H1 (cell line): ENCODE measurements around the gene PRR16. TPM values are rescaled to one million over a fixed set of nuclear protein-coding genes. Genes with fewer than 3 reads are reported as not detected.
A peak's percentile ranks its signal among the peaks of the same experiment; 100 is the strongest.

Experiments used
- CTCF ChIA-PET: fragments of 300-600 bp; sonication (Branson Sonifier 250); formaldehyde crosslinking; loops from one replicate; lab custom pipeline; 2021; ENCODE audit not compliant: partially characterized antibody; lab: Charles Lee
- POLR2A ChIA-PET: fragments of 300-600 bp; sonication (Branson Sonifier 250); formaldehyde crosslinking; loops from one replicate; lab custom pipeline; 2021; ENCODE audit warnings: inconsistent platforms; ENCODE audit not compliant: partially characterized antibody; lab: Charles Lee
- DNase-seq, 2 experiments: peaks; one replicate each; pipeline versions ENCODE4 v3.0.0 to v3.0.0-alpha.2; 2010 to 2022; ENCODE audit warnings: low spot score in 2 of 2, low read depth in 1 of 2, mixed read lengths in 1 of 2
- FAIRE-seq: peaks from 2 replicates; lab custom pipeline; 2011; peaks lifted over from hg19 to GRCh38; lab: Jason Lieb, UNC
- H2AFZ ChIP-seq: 2 replicates; pipeline ENCODE4 v1.8.1; 2012; ENCODE audit warnings: low read length, inconsistent platforms
- H2AK5ac ChIP-seq: 2 replicates; pipeline ENCODE4 v1.6.1; 2013; ENCODE audit warnings: low read depth, low read length
- H2BK120ac ChIP-seq: replicated peaks from 2 replicates; pipeline ENCODE3; 2013; ENCODE audit warnings: low read depth, low read length, inconsistent platforms
- H2BK12ac ChIP-seq: 2 replicates; pipeline ENCODE4 v1.6.1; 2013; ENCODE audit warnings: low read depth, low read length
- H2BK15ac ChIP-seq: 2 replicates; pipeline ENCODE4 v1.6.1; 2013; ENCODE audit warnings: low read length
- H2BK20ac ChIP-seq: 2 replicates; pipeline ENCODE4 v1.6.1; 2013; ENCODE audit warnings: low read length
- H2BK5ac ChIP-seq: 2 replicates; pipeline ENCODE4 v1.6.1; 2013; ENCODE audit warnings: low read depth, low read length
- H3K14ac ChIP-seq: 2 replicates; pipeline ENCODE4 v1.6.1; 2013; ENCODE audit warnings: inconsistent platforms; ENCODE audit not compliant: insufficient read length
- H3K18ac ChIP-seq: 2 replicates; pipeline ENCODE4 v1.6.1; 2013; ENCODE audit warnings: low read length; ENCODE audit errors: extremely low read depth
- H3K23ac ChIP-seq: 2 replicates; pipeline ENCODE4 v1.6.1; 2013; ENCODE audit warnings: inconsistent platforms; ENCODE audit not compliant: insufficient read length
- H3K23me2 ChIP-seq: 2 replicates; pipeline ENCODE4 v1.6.1; 2013; ENCODE audit warnings: low read depth, low read length
- H3K27ac ChIP-seq: 2 replicates; pipeline ENCODE4 v1.6.1; 2011; ENCODE audit warnings: low read depth, low read length, inconsistent platforms
- H3K27me3 ChIP-seq, 4 experiments: replicated peaks in 1 of 4; 1 replicate in 1 of 4; 2 replicates in 3 of 4; pipeline versions ENCODE4 v1.6.1 to v1.8.1; 2011 to 2013; ENCODE audit warnings: low read length in 3 of 4, mild to moderate bottlenecking in 3 of 4, inconsistent platforms in 2 of 4, mixed read lengths in 2 of 4, moderate library complexity in 1 of 4; ENCODE audit not compliant: control insufficient read depth in 3 of 4, insufficient read depth in 3 of 4; ENCODE audit errors: extremely low read depth in 1 of 4
- H3K36me3 ChIP-seq, 4 experiments: 2 replicates each; pipeline versions ENCODE4 v1.6.1 to v1.8.1; 2011 to 2013; ENCODE audit warnings: mild to moderate bottlenecking in 4 of 4, low read length in 3 of 4, moderate library complexity in 2 of 4, control low read depth in 1 of 4, inconsistent platforms in 1 of 4; ENCODE audit not compliant: insufficient read depth in 4 of 4, control insufficient read depth in 2 of 4
- H3K4ac ChIP-seq: replicated peaks from 2 replicates; pipeline ENCODE3; 2013; ENCODE audit warnings: low read length, low read depth, mixed read lengths, inconsistent platforms; ENCODE audit not compliant: insufficient read length
- H3K4me1 ChIP-seq, 4 experiments: replicated peaks in 1 of 4; 1 replicate in 1 of 4; 2 replicates in 3 of 4; pipeline versions ENCODE4 v1.6.1 to v1.8.1; 2011 to 2013; ENCODE audit warnings: low read length in 3 of 4, inconsistent platforms in 2 of 4, mixed read lengths in 1 of 4; ENCODE audit not compliant: insufficient read depth in 4 of 4, control insufficient read depth in 3 of 4
- H3K4me2 ChIP-seq, 2 experiments: 2 replicates each; pipeline versions ENCODE4 v1.6.1 to v1.8.1; 2011 to 2013; ENCODE audit warnings: low read depth in 2 of 2, low read length in 2 of 2, control low read depth in 1 of 2, inconsistent platforms in 1 of 2, mild to moderate bottlenecking in 1 of 2; ENCODE audit not compliant: insufficient read depth in 1 of 2
- H3K4me3 ChIP-seq, 4 experiments: fragments of 200-600, 300-600 bp in 1 of 4; sonication (generic), shearing (Covaris generic), sonication (Bioruptor Twin) in 1 of 4; 2 replicates each; pipeline versions ENCODE4 v1.5.1 to v1.8.1; 2011 to 2016; ENCODE audit warnings: low read length in 4 of 4, low read depth in 3 of 4, control low read depth in 2 of 4, inconsistent platforms in 2 of 4, mild to moderate bottlenecking in 2 of 4, mixed read lengths in 1 of 4, moderate library complexity in 1 of 4; ENCODE audit not compliant: insufficient read depth in 2 of 4; ENCODE audit errors: extremely low read depth in 1 of 4
- H3K56ac ChIP-seq: replicated peaks from 2 replicates; pipeline ENCODE3; 2013; ENCODE audit warnings: low read depth, mild to moderate bottlenecking, mixed read lengths, low read length, inconsistent platforms; ENCODE audit not compliant: insufficient read length
- H3K79me1 ChIP-seq: 2 replicates; pipeline ENCODE4 v1.6.1; 2013; ENCODE audit warnings: low read depth, low read length, control low read depth
- H3K79me2 ChIP-seq, 2 experiments: 2 replicates each; pipeline versions ENCODE4 v1.6.1 to v1.8.1; 2012 to 2013; ENCODE audit warnings: low read length in 2 of 2, mild to moderate bottlenecking in 2 of 2, inconsistent platforms in 1 of 2; ENCODE audit not compliant: insufficient read depth in 2 of 2, control insufficient read depth in 1 of 2
- H3K9ac ChIP-seq, 4 experiments: replicated peaks in 1 of 4; 1 replicate in 1 of 4; 2 replicates in 3 of 4; pipeline versions ENCODE4 v1.6.1 to v1.8.1; 2011 to 2013; ENCODE audit warnings: low read depth in 3 of 4, low read length in 3 of 4, control low read depth in 2 of 4, mild to moderate bottlenecking in 2 of 4, moderate library complexity in 2 of 4, inconsistent platforms in 1 of 4; ENCODE audit errors: extremely low read depth in 1 of 4
- H3K9me3 ChIP-seq, 2 experiments: 2 replicates each; pipeline versions ENCODE4 v1.6.1 to v1.8.1; 2012 to 2013; ENCODE audit warnings: mild to moderate bottlenecking in 2 of 2, moderate library complexity in 2 of 2, control low read depth in 1 of 2, inconsistent platforms in 1 of 2, low read depth in 1 of 2, low read length in 1 of 2, mixed read lengths in 1 of 2; ENCODE audit not compliant: insufficient read depth in 2 of 2
- H4K20me1 ChIP-seq, 2 experiments: replicated peaks in 1 of 2; 2 replicates each; pipeline versions ENCODE3 to v1.8.1; 2011 to 2013; ENCODE audit warnings: inconsistent platforms in 2 of 2, low read length in 2 of 2, mild to moderate bottlenecking in 1 of 2; ENCODE audit not compliant: insufficient read depth in 2 of 2, control insufficient read depth in 1 of 2
- H4K5ac ChIP-seq: 2 replicates; pipeline ENCODE4 v1.6.1; 2013; ENCODE audit warnings: low read length, low read depth, mixed read lengths, inconsistent platforms; ENCODE audit not compliant: insufficient read length
- H4K8ac ChIP-seq: 2 replicates; pipeline ENCODE4 v1.8.0; 2013; ENCODE audit warnings: mild to moderate bottlenecking, moderate library complexity, low read length, inconsistent platforms; ENCODE audit not compliant: insufficient read depth; ENCODE audit errors: extremely low read depth
- H4K91ac ChIP-seq: replicated peaks from 2 replicates; pipeline ENCODE3; 2013; ENCODE audit warnings: low read length, mixed read lengths, inconsistent platforms; ENCODE audit not compliant: insufficient read length
- BCL11A ChIP-seq, 2 experiments: IDR thresholded peaks; one replicate each; pipeline ENCODE4 v1.6.1; 2011; ENCODE audit warnings: low read depth in 2 of 2, low read length in 2 of 2, mild to moderate bottlenecking in 2 of 2
- FOSL1 ChIP-seq: IDR thresholded peaks from 2 replicates; pipeline ENCODE4 v1.6.1; 2011; ENCODE audit warnings: mild to moderate bottlenecking, low read depth, low read length, moderate library complexity; ENCODE audit not compliant: insufficient read depth
- HDAC6 ChIP-seq: IDR thresholded peaks from one replicate; pipeline ENCODE4 v1.7.1; 2012; ENCODE audit warnings: low read depth, mild to moderate bottlenecking, inconsistent platforms, low read length, moderate library complexity
- JUND ChIP-seq: IDR thresholded peaks from 2 replicates; pipeline ENCODE4 v1.6.1; 2011; ENCODE audit warnings: mild to moderate bottlenecking, improper control_type of control experiment, low read length
- KDM5A ChIP-seq: fragments of 200-600 bp; IDR thresholded peaks from 2 replicates; pipeline ENCODE4 v1.7.1; 2012; ENCODE audit warnings: mild to moderate bottlenecking, low read length, inconsistent platforms, mixed read lengths
- MAFK ChIP-seq: IDR thresholded peaks from 2 replicates; pipeline ENCODE4 v1.6.1; 2012; ENCODE audit warnings: low read depth, mild to moderate bottlenecking, improper control_type of control experiment, low read length
- PHF8 ChIP-seq: fragments of 200-600 bp; sonication (generic); conservative IDR thresholded peaks from 2 replicates; pipeline ENCODE4 v1.7.1; 2012; ENCODE audit warnings: low read depth, mild to moderate bottlenecking, inconsistent platforms, low read length, moderate library complexity
- RFX5 ChIP-seq: IDR thresholded peaks from 2 replicates; pipeline ENCODE4 v1.6.1; 2011; ENCODE audit warnings: low read depth, low read length, improper control_type of control experiment, borderline replicate concordance
- SAP30 ChIP-seq: fragments of 300-600 bp; sonication (generic); IDR thresholded peaks from 2 replicates; pipeline ENCODE4 v1.7.1; 2012; ENCODE audit warnings: low read length, moderate library complexity, mild to moderate bottlenecking, inconsistent platforms; ENCODE audit not compliant: insufficient read depth, insufficient replicate concordance
- SIX5 ChIP-seq: IDR thresholded peaks from 2 replicates; pipeline ENCODE4 v1.6.1; 2011; ENCODE audit warnings: mild to moderate bottlenecking, low read depth, low read length
- TBP ChIP-seq: IDR thresholded peaks from 2 replicates; pipeline ENCODE4 v1.6.1; 2011; ENCODE audit warnings: low read depth, low read length, improper control_type of control experiment
- WGBS, 2 experiments: shearing (Covaris generic) in 1 of 2; methylation state at CpG; one replicate each; pipeline versions ENCODE4 v1.1.6 to v1.1.7; 2013 to 2015; ENCODE audit warnings: low lambda C conversion rate in 2 of 2, mixed read lengths in 2 of 2, inconsistent platforms in 1 of 2, low coverage in 1 of 2, missing lambda C conversion rate in 1 of 2; ENCODE audit not compliant: insufficient replicate concordance in 2 of 2, insufficient coverage in 1 of 2, insufficient read length in 1 of 2; ENCODE audit errors: extremely low coverage in 1 of 2, missing lambda C conversion rate in 1 of 2; 5-methylcytosine and 5-hydroxymethylcytosine counted together
- polyA plus RNA-seq, 7 experiments: library from polyadenylated mRNA; depleted of rRNA in 3 of 7; stranded (reverse) in 5 of 7; unstranded in 2 of 7; fragments of >200 nt in 5 of 7; fragments of 200-250 nt in 2 of 7; gene quantifications; 1 replicate in 5 of 7; 2 replicates in 1 of 7; 4 replicates in 1 of 7; pipeline versions ENCODE4 v1.2.1 to v1.2.3, GENCODE V29; 2011 to 2013; ENCODE audit warnings: missing spikeins in 2 of 7, mixed read lengths in 2 of 7
- total RNA-seq: library from RNA; stranded (reverse); fragmentation: NEBNext Ultra II Directional; extraction: Animal tissue kit (Norgen Biotek cat#: 25700); gene quantifications from 2 replicates; pipeline ENCODE4 v1.2.1, GENCODE V29; 2021
- TF ChIP-seq, protein P1 (sequence below): IDR thresholded peaks from 2 replicates; pipeline ENCODE4 v1.6.1; 2012; ENCODE audit warnings: inconsistent platforms

PRR16 gene
- total and polyA plus RNA-seq, 2 of the 8 experiments (the other 6 are each of a cell fraction or from before 2014, with no cell fraction given), result 0.73 to 1.6 TPM

- Histone ChIP-seq H4K20me1 (no peaks in the 10 kb centered on the region), H3K36me3 (no peaks in the 10 kb centered on the region), H3K4ac (no peak overlapping the region), H3K14ac (no peak overlapping the region), H2BK120ac (no peak overlapping the region), H3K18ac (no peak overlapping the region), H3K9ac (no peak overlapping the region), H4K8ac (no peak overlapping the region), H3K4me3 (no peak overlapping the region), H3K79me2 (no peaks in the 10 kb centered on the region), H3K79me1 (no peaks in the 10 kb centered on the region), H2AK5ac (no peak overlapping the region), H2AFZ (no peak overlapping the region), H4K5ac (no peak overlapping the region), H3K27me3 (no peaks in the 10 kb centered on the region), H3K4me2 (no peak overlapping the region), H2BK12ac (no peak overlapping the region), H2BK5ac (0 out of 2 replicates have a peak overlapping the region, but pooled peaks have one; percentile 8), H3K4me1 (peaks cover 0 to 4% (median 0%) of the 10 kb centered on the region in 4 experiments; a peak in 2 of 7 replicates), H3K27ac (no peak overlapping the region), H3K23ac (no peak overlapping the region), H2BK20ac (no peak overlapping the region), H3K23me2 (no peaks in the 10 kb centered on the region; the same call in 1 of the 2 replicates), H4K91ac (no peak overlapping the region), H3K56ac (peak overlapping the region; percentile 34), H3K9me3 (no peaks in the 10 kb centered on the region), H2BK15ac (peak overlapping the region; percentile 40; the same call in 1 of the 2 replicates)
- 78% methylated on average over 1 of the region's 1 CpG; no CpG with 5 or more reads in 1 of the 2 experiments for WGBS, 2 experiments
- DNase-seq (no peak), FAIRE-seq (no peak)
- ChIA-PET POLR2A (no interaction called here), CTCF (interaction anchor here (0.8 kb wide), 1 partner anchor 15 kb away, joined by 3 read pairs; no protein-coding TSS in a partner anchor)
- no peak for TF ChIP-seq BCL11A (IDR thresholded peaks at IDR 0.05; ENCODE audit: low read depth in 2 of 2, low read length in 2 of 2)
- no peak for TF ChIP-seq SAP30
- TF ChIP-seq, protein P1, sequence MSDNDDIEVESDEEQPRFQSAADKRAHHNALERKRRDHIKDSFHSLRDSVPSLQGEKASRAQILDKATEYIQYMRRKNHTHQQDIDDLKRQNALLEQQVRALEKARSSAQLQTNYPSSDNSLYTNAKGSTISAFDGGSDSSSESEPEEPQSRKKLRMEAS, result no peak
- no peak for TF ChIP-seq FOSL1
- no peak for TF ChIP-seq PHF8
- no peak for TF ChIP-seq MAFK
- TF ChIP-seq HDAC6, result no peak
- TF ChIP-seq TBP, result no peak
- no peak for TF ChIP-seq KDM5A
- TF ChIP-seq RFX5, result no peak
- no peak for TF ChIP-seq SIX5
- TF ChIP-seq JUND, result no peak
Measured at GRCh38 chr5:120605325-120606079, 141.4 kb downstream of the PRR16 start.
